GM12875 (cell line): Measurements from ENCODE around the gene LPP.

Experiments
- H3K4me3 ChIP-seq: one replicate; pipeline ENCODE4 v1.5.1; 2011; ENCODE audit warnings: low read depth, low read length, control low read depth
- TF ChIP-seq, protein P1 (sequence below): IDR thresholded peaks from 2 replicates; pipeline ENCODE4 v1.5.1; 2011; ENCODE audit warnings: low read depth, mild to moderate bottlenecking, control low read depth, inconsistent platforms, low read length, moderate library complexity, borderline replicate concordance; ENCODE audit not compliant: insufficient read depth

Gene LPP

DNA sequence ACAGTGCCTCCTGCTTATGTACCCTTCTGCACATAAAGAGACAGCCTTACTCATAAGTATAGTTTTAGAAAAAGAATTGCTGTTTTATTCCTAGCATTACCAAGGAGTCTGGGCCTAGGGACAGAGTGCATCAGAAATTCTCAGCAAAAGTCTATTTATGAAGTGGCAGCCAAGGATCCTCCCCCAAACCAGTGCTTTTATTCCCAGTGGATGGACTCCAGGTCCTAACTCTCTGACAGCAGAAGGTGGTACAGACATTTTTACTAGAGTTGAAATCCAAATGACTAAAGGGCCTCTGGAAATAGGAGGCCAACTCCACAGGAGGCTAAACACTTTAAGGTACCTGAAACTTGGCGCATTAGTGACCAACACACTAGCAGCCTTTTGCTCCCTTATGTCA is 610.7 kb downstream of the LPP start:
- H3K4me3 ChIP-seq: no peak overlapping the region
- TF ChIP-seq, protein P1, sequence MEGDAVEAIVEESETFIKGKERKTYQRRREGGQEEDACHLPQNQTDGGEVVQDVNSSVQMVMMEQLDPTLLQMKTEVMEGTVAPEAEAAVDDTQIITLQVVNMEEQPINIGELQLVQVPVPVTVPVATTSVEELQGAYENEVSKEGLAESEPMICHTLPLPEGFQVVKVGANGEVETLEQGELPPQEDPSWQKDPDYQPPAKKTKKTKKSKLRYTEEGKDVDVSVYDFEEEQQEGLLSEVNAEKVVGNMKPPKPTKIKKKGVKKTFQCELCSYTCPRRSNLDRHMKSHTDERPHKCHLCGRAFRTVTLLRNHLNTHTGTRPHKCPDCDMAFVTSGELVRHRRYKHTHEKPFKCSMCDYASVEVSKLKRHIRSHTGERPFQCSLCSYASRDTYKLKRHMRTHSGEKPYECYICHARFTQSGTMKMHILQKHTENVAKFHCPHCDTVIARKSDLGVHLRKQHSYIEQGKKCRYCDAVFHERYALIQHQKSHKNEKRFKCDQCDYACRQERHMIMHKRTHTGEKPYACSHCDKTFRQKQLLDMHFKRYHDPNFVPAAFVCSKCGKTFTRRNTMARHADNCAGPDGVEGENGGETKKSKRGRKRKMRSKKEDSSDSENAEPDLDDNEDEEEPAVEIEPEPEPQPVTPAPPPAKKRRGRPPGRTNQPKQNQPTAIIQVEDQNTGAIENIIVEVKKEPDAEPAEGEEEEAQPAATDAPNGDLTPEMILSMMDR: no peak

DNA sequence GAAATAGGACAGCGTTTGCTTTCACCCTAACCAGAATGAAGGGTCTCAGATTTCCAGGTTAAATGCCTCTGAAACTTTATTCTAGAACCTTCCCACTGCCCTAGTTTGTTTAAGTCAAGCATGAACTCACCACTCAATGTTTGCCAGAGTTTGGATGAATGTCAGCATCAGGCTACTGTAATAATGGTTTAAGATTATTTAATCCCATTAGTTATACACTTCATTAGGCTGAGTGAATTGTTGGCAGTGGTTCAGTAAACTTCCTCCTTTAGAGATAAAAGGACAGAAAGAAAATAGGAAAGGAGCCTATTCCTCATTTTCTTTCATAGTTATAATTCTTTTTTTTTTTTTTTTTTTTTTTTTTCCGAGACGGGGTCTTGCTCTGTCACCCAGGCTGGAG is 615.9 kb downstream of the LPP start:
- TF ChIP-seq, protein P1: no peak
- H3K4me3 ChIP-seq: no peak overlapping the region

DNA sequence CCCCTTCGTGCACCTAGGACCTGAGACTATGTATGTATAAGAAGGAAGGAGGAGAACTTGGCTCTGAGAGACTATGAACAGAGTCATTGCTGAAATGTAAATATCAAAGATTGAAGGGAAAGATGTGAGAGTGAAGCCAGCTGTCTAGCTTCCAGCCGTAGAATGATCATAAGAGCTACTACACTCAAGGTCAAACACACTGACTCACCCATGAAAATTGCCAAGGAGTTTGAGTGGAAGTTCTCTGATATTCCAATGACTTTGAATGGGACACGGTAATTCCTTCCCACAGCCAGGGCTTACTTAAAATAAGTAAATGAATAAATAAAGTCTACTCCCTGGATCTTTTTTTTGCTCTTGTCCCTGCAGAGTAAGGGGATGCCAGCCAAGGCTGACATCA is 618.9 kb downstream of the LPP start:
- TF ChIP-seq, protein P1: no peak

DNA sequence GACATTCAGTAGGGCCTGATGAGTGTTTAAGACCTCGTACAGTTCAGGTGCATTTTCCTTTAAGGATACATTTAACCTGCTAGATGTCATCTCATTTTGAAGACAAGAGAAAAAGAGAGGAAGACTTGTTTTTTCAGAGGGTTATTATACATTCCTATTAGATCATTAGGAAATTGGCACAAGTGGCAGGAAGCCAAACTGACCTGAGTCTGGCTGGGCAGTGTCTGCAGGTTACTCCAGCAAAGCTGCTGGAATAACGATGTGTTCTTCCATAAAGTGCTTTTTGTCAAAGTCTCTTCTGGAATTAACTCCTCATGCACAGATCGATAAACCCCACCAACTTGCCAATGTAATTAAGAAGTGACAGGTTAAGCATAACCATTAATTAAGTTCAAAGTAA is 621.5 kb downstream of the LPP start:
- TF ChIP-seq, protein P1: no peak
- no peak overlapping the region for H3K4me3 ChIP-seq

More for the DNA sequence above, 618.9 kb downstream of the LPP start:
- no peak overlapping the region for H3K4me3 ChIP-seq

DNA sequence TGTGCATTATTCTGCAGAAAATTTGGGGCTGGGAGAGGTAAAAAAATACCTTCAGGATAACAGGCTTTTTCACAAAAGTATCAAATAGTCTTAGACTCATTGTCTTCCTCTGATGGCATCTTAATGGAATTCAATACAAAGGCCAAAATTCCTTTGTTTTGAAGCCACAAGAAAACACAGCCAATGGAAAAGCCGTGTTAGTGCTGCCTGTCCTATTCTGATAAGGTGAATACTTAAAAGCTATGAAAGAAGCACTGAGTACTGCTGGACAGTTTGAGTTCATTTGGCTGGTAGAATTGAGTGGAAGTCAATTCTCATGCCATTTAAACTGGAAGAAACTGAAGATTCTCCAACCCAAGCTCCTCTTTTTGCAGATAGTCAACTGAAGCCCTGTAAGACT is 622.5 kb downstream of the LPP start:
- TF ChIP-seq, protein P1: no peak
- no peak overlapping the region for H3K4me3 ChIP-seq

DNA sequence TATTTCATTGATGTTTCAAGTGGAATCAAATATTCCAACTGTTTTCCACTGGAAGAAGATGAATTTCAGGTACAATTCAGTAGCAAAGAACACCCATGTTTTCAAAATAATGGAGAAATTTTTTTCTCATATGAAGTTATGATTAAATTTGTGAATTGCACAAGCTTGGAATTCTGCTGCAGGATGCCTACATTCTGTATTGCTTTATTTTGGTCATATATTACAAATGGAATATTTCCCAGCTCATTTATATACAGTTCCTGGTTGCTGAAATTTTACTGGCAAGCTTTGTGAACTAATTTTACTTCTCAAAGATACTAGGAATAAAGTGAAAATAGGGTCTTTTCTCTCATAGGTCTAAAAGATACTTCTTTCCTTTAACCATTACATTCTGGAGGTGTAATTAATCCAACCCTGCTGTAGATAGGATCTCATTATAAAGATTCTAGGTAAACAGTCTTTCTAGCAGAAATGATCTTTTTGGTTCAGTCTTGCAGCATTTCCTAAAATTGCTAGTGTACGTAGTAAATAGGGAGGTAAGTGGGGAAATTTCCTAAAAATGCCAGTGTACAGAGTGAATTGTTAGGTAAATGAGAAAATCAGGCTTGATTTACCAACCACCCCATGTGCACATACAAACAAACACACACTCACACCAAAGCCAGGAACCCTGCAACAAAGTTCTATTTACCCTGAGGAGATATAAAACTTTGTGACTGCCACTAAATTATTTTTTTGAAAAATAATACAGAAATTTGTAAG is 624.3 kb downstream of the LPP start:
- H3K4me3 ChIP-seq: no peak overlapping the region
- TF ChIP-seq, protein P1: no peak

DNA sequence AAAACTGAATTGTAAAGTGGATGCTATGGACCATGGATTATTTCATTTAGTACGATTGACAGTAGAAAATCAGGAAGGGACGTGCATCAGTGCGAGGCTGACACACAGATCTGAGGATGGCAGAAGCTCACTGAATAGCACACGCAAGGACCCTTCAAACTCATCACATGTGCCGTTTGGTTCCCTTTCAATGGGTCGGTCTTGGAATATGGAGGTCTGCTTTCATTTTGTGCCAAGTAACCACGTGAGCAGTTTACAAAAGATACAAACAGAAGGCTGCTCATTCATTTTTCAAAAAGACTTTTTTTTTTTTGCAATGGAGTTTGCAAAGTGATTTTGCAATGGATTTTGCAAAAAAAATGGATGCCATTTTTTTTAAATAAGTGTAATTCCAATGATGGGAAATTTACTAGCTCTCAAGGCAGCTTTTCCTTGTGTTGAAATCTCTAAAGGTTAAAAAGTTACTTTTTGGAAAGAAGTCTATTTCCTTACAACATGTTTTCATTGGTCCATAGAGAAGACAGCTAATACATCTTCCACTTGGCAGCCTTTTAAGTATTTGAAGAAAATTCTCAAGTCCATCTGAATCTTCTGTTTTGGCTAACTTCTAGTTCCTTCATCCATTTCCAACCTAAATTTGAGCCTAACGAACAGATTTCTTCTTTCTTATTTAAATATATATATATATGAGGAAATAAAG is 625.5 kb downstream of the LPP start:
- H3K4me3 ChIP-seq: no peak overlapping the region
- TF ChIP-seq, protein P1: no peak
